ENCODE data around the gene SOBP. TPM values are rescaled to one million over a fixed set of nuclear protein-coding genes. Genes with fewer than 3 reads are reported as not detected.

The SOBP gene
- total RNA-seq, 1 experiment from 2014 or later: 10.1 TPM

DNA sequence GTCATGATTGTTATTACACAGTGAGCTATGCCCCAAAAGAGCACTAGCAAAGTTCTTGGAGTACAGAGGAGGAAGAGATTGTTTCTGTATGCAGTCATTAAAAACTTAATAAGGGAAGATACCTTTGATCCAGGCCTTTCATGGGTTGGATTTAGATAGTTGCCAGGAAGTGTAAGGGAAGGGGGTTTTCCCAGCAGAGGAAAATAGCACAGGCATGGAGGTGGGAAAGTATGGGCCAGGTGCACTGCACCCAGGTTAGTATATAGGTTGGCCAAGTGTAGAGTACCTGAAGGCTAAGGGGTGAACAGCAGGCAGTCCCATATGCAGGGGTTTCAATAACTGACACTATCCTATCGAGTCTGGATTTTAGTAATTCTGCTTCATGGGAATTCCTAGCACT, 101.4 kb downstream of the SOBP start (continued):
- TF ChIP-seq CTCF (IDR thresholded peaks at IDR 0.05) (no peak), ATF3 (CRISPR knock-in tag; conservative IDR thresholded peaks at IDR 0.05) (no peak)
- TF ChIP-seq, protein P1, sequence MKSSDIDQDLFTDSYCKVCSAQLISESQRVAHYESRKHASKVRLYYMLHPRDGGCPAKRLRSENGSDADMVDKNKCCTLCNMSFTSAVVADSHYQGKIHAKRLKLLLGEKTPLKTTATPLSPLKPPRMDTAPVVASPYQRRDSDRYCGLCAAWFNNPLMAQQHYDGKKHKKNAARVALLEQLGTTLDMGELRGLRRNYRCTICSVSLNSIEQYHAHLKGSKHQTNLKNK (CRISPR knock-in tag; IDR thresholded peaks at IDR 0.05): no peak

GRCh38 chr6:107592806-107593205, 102.9 kb downstream of the SOBP start:
- H3K27me3 Mint-ChIP-seq (ENCODE audit: low read depth): no peaks in the 10 kb centered on the region
- ChIA-PET CTCF (no interaction called here), POLR2A (no interaction called here)
- H3K27ac Mint-ChIP-seq: no peak overlapping the region
- H3K36me3 Mint-ChIP-seq: no peaks in the 10 kb centered on the region
- no peak overlapping the region for H3K4me3 Mint-ChIP-seq
- peaks cover 28% of the 10 kb centered on the region for H3K4me1 Mint-ChIP-seq
- TF ChIP-seq, protein P2, sequence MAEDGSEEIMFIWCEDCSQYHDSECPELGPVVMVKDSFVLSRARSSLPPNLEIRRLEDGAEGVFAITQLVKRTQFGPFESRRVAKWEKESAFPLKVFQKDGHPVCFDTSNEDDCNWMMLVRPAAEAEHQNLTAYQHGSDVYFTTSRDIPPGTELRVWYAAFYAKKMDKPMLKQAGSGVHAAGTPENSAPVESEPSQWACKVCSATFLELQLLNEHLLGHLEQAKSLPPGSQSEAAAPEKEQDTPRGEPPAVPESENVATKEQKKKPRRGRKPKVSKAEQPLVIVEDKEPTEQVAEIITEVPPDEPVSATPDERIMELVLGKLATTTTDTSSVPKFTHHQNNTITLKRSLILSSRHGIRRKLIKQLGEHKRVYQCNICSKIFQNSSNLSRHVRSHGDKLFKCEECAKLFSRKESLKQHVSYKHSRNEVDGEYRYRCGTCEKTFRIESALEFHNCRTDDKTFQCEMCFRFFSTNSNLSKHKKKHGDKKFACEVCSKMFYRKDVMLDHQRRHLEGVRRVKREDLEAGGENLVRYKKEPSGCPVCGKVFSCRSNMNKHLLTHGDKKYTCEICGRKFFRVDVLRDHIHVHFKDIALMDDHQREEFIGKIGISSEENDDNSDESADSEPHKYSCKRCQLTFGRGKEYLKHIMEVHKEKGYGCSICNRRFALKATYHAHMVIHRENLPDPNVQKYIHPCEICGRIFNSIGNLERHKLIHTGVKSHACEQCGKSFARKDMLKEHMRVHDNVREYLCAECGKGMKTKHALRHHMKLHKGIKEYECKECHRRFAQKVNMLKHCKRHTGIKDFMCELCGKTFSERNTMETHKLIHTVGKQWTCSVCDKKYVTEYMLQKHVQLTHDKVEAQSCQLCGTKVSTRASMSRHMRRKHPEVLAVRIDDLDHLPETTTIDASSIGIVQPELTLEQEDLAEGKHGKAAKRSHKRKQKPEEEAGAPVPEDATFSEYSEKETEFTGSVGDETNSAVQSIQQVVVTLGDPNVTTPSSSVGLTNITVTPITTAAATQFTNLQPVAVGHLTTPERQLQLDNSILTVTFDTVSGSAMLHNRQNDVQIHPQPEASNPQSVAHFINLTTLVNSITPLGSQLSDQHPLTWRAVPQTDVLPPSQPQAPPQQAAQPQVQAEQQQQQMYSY (CRISPR knock-in tag; IDR thresholded peaks at IDR 0.05): no peak
- TF ChIP-seq, protein P3, sequence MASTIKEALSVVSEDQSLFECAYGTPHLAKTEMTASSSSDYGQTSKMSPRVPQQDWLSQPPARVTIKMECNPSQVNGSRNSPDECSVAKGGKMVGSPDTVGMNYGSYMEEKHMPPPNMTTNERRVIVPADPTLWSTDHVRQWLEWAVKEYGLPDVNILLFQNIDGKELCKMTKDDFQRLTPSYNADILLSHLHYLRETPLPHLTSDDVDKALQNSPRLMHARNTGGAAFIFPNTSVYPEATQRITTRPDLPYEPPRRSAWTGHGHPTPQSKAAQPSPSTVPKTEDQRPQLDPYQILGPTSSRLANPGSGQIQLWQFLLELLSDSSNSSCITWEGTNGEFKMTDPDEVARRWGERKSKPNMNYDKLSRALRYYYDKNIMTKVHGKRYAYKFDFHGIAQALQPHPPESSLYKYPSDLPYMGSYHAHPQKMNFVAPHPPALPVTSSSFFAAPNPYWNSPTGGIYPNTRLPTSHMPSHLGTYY (CRISPR knock-in tag; IDR thresholded peaks at IDR 0.05): no peak
- TF ChIP-seq SMAD3 (CRISPR knock-in tag; IDR thresholded peaks at IDR 0.05; ENCODE audit: borderline replicate concordance) (no peak), RELA (CRISPR knock-in tag; IDR thresholded peaks at IDR 0.05; ENCODE audit: borderline replicate concordance) (no peak), ELF4 (CRISPR knock-in tag; IDR thresholded peaks at IDR 0.05; ENCODE audit: low read depth) (no peak), ETV6 (CRISPR knock-in tag; IDR thresholded peaks at IDR 0.05) (no peak), JAZF1 (CRISPR knock-in tag; IDR thresholded peaks at IDR 0.05) (no peak), CTCF (IDR thresholded peaks at IDR 0.05) (no peak), CREB1 (CRISPR knock-in tag; IDR thresholded peaks at IDR 0.05) (no peak), ZNF232 (CRISPR knock-in tag; IDR thresholded peaks at IDR 0.05) (no peak), NR2C2 (CRISPR knock-in tag; IDR thresholded peaks at IDR 0.05) (no peak)
- TF ChIP-seq, protein P4, sequence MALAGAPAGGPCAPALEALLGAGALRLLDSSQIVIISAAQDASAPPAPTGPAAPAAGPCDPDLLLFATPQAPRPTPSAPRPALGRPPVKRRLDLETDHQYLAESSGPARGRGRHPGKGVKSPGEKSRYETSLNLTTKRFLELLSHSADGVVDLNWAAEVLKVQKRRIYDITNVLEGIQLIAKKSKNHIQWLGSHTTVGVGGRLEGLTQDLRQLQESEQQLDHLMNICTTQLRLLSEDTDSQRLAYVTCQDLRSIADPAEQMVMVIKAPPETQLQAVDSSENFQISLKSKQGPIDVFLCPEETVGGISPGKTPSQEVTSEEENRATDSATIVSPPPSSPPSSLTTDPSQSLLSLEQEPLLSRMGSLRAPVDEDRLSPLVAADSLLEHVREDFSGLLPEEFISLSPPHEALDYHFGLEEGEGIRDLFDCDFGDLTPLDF (CRISPR knock-in tag; IDR thresholded peaks at IDR 0.05): no peak
- no peak for ATAC-seq
- DNase-seq (ENCODE audit: low spot score): no peak
- no peaks in the 10 kb centered on the region for H3K9me3 Mint-ChIP-seq

Measured in WTC11 (cell line).